ENCODE results near the gene KRT6C. TPM values are rescaled to one million over a fixed set of nuclear protein-coding genes. Genes with fewer than 3 reads are reported as not detected.

The KRT6C gene
- total RNA-seq, 6 experiments from 2014 or later = not detected

DNA sequence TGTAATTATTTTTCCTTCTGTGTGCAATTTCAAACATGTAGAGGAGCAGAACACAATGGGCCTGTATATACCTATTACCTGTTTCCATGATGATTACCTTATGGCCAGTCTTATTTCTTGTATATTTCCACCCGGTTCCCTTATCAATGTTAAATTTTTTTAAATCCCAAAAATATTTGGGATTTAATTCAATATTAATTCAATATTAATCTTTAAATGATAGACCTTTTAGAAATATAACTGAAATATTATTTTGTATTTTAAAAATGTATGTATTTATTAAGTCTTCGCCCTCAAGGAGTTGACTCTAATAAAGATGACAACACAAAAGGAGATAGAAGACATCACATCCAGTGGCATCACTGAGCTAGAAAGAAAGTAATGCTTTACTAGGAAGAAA lies 607 bp upstream of the KRT6C start:
- Mint-ChIP-seq H3K4me1 (ENCODE audit: low read depth) (no peaks in the 10 kb centered on the region), H3K9me3 (no peaks in the 10 kb centered on the region), H3K36me3 (ENCODE audit: low read depth) (no peaks in the 10 kb centered on the region), H3K4me3 (no peak overlapping the region), H3K27ac (no peak overlapping the region), H3K27me3 (ENCODE audit: insufficient read depth) (peaks cover 29% of the 10 kb centered on the region)
- no peak for DNase-seq
- TF ChIP-seq, protein P1, sequence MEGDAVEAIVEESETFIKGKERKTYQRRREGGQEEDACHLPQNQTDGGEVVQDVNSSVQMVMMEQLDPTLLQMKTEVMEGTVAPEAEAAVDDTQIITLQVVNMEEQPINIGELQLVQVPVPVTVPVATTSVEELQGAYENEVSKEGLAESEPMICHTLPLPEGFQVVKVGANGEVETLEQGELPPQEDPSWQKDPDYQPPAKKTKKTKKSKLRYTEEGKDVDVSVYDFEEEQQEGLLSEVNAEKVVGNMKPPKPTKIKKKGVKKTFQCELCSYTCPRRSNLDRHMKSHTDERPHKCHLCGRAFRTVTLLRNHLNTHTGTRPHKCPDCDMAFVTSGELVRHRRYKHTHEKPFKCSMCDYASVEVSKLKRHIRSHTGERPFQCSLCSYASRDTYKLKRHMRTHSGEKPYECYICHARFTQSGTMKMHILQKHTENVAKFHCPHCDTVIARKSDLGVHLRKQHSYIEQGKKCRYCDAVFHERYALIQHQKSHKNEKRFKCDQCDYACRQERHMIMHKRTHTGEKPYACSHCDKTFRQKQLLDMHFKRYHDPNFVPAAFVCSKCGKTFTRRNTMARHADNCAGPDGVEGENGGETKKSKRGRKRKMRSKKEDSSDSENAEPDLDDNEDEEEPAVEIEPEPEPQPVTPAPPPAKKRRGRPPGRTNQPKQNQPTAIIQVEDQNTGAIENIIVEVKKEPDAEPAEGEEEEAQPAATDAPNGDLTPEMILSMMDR (IDR thresholded peaks at IDR 0.05) = no peak

DNA sequence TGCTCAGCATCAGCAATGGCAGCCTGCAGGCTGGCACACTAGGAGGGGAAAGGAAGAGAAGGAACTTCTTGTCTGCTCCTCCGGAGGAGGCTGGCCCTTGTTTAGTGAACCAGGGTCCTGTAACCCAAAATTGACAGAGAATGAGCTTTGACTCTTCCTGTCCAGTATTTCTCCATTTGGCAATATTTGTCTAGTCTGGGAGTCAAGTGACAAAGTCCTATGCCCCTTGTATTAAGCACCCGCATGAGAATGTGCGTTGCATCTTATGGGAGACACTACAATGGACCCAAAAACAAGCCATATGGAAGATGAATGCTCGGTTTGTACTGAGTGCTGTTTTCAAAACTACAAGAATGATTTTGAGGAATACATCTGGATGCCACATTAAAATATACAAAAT lies 3.8 kb downstream of the KRT6C start:
- no peak for DNase-seq
- H3K27me3 Mint-ChIP-seq (ENCODE audit: insufficient read depth) = peaks cover 45% of the 10 kb centered on the region
- no peak overlapping the region for H3K27ac Mint-ChIP-seq
- no peaks in the 10 kb centered on the region for H3K9me3 Mint-ChIP-seq
- TF ChIP-seq, protein P1 (IDR thresholded peaks at IDR 0.05) = no peak
- H3K4me3 Mint-ChIP-seq = no peak overlapping the region
- H3K36me3 Mint-ChIP-seq (ENCODE audit: low read depth) = no peaks in the 10 kb centered on the region
- H3K4me1 Mint-ChIP-seq (ENCODE audit: low read depth) = no peaks in the 10 kb centered on the region

DNA sequence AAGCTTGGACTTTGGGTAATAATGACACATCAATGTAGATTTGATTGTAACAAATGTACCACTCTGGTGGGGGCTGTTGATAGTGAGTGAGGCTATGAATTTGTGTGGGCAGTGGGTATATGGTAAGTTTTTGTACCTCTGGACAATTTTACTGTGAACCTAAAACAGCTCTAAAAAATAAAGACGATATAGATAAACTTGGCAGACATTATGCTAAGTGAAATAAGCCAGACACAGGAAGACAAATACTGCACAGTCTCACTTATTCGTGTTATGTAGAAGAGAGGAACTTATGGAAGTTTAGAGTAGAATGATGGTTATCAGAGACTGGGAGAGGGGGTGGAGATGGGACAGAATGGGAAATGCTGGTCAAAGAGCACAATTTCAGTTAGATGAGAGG lies 8.7 kb downstream of the KRT6C start:
- no peaks in the 10 kb centered on the region for H3K36me3 Mint-ChIP-seq (ENCODE audit: low read depth)
- H3K27me3 Mint-ChIP-seq (ENCODE audit: insufficient read depth) = peaks cover 33% of the 10 kb centered on the region
- no peak overlapping the region for H3K27ac Mint-ChIP-seq
- DNase-seq = no peak
- H3K4me3 Mint-ChIP-seq = no peak overlapping the region
- TF ChIP-seq, protein P1 (IDR thresholded peaks at IDR 0.05) = no peak
- H3K4me1 Mint-ChIP-seq (ENCODE audit: low read depth) = no peaks in the 10 kb centered on the region
- H3K9me3 Mint-ChIP-seq = no peaks in the 10 kb centered on the region

DNA sequence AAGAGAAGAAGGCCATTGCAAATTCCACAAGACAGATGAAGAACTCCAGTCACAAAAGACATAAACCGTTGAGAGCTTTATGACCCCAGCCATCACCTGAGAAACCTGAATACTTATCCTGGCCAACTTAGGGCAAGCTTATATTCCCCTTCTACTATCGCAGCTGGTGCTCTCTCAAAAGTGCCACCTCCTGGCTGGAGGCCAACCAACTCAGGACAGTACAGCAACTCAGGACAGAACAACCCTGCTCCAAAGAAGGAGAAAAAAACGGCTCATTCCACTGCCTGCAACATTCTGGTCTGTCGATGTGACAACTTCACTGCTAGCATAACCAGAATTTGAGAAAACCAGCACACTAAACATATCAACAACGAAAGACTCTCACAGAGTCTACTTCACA lies 11.9 kb downstream of the KRT6C start:
- DNase-seq = no peak
- no peaks in the 10 kb centered on the region for H3K36me3 Mint-ChIP-seq (ENCODE audit: low read depth)
- H3K4me1 Mint-ChIP-seq (ENCODE audit: low read depth) = no peaks in the 10 kb centered on the region
- TF ChIP-seq, protein P1 (IDR thresholded peaks at IDR 0.05) = no peak
- no peak overlapping the region for H3K27ac Mint-ChIP-seq
- no peak overlapping the region for H3K4me3 Mint-ChIP-seq
- H3K27me3 Mint-ChIP-seq (ENCODE audit: insufficient read depth) = peaks cover 27% of the 10 kb centered on the region
- no peaks in the 10 kb centered on the region for H3K9me3 Mint-ChIP-seq

DNA sequence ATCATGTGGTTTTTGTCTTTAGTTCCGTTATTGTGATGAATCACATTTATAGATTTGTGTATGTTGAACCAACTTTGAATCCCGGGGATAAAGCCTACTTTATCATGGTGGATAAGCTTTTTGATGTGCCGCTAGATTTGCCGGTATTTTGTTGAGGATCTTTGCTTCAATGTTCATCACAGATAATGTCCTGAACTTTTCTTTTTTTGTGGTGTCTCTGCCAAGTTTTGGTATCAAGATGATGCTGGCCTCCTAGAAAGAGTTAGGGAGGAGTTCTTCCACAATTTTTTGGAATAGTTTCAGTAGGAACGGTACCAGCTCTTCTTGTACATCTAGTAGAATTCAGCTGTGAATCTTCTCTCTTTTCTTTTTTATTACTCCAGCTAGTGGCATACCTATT lies 14.7 kb downstream of the KRT6C start:
- H3K27me3 Mint-ChIP-seq (ENCODE audit: insufficient read depth) = peaks cover 35% of the 10 kb centered on the region

More for the DNA sequence above, 14.7 kb downstream of the KRT6C start:
- H3K27ac Mint-ChIP-seq = no peak overlapping the region
- no peaks in the 10 kb centered on the region for H3K9me3 Mint-ChIP-seq
- DNase-seq = no peak
- H3K4me3 Mint-ChIP-seq = no peak overlapping the region
- TF ChIP-seq, protein P1 (IDR thresholded peaks at IDR 0.05) = no peak
- H3K36me3 Mint-ChIP-seq (ENCODE audit: low read depth) = no peaks in the 10 kb centered on the region
- no peaks in the 10 kb centered on the region for H3K4me1 Mint-ChIP-seq (ENCODE audit: low read depth)

Measured in HFFc6 (cell line).